Measurements from ENCODE around the gene TTLL13. TPM values are rescaled to one million over a fixed set of nuclear protein-coding genes. Genes with fewer than 3 reads are reported as not detected.
"Not testable (repeated sequence)": the region's sequence is repeated elsewhere in the genome, so short reads cannot be mapped to it uniquely, and the experiment has no call there.

TTLL13 gene
- total RNA-seq, 2 experiments from 2014 or later, result 0.39 to 0.46 TPM

DNA sequence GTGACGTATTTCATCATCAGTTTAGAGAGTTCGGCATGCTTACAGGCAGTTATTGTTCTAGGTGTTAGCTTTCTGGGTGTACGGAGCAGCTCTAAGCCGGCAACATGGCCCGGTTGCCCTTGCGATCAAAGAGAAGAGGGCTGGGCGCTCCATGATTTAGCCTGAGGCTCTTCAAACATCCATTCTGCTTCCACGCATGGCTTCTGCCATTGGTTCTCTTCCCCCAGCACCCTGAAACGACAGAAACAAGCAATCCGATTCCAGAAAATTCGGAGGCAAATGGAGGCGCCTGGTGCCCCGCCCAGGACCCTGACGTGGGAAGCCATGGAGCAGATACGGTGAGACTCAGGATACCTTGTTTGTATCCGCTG, 16.7 kb downstream of the TTLL13 start:
- intact Hi-C loops (cut with DNase I, micrococcal nuclease), result loop anchor here (1.0 to 5.0 kb wide), 2 partner anchors 666 to 691 kb away; partner anchors contain the start of genes HDDC3 (in 1 of the 2) and TICRR (in 1 of the 2)
- peak; percentile 70 for DNase-seq
- Mint-ChIP-seq H3K9me3 (ENCODE audit: low read depth) (no peaks in the 10 kb centered on the region), H3K4me1 (peaks cover 42% of the 10 kb centered on the region), H3K27me3 (no peaks in the 10 kb centered on the region), H3K4me3 (peak overlapping the region; percentile 98), H3K27ac (peak overlapping the region; percentile 99), H3K36me3 (ENCODE audit: low read depth) (peaks cover 32% of the 10 kb centered on the region)
- ChIA-PET POLR2A (interaction anchor here (1.5 kb wide), 1 partner anchor 17 kb away, joined by 5 read pairs; the partner anchor contains the start of gene TTLL13), CTCF (interaction anchor here (0.7 to 0.9 kb wide), 3 partner anchors 17 to 637 kb away, joined by 3 to 4 read pairs (median 3); partner anchors contain the start of genes CIB1, GDPGP1, MAN2A2 and TTLL13)
- ATAC-seq, result peak; percentile 28

DNA sequence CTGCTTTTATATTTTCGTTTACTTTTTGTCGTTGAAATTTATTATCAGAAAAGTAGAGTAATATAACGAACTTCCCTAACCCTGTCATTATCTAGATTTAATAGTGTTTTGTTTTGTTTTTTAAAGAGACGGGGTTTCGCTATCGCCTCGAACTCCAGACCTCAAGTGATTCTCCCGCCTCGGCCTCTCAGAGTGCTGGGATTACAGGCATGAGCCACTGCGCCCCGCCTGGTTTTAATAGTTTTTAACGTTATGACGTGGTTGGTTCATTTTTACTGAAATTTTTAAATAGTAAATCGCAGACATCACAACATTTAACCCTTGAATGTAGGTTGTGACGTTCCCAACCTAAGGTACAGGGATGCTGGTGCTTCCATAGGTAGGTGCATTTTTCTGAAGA, 17.1 kb downstream of the TTLL13 start:
- H3K36me3 Mint-ChIP-seq (ENCODE audit: low read depth), result peaks cover 35% of the 10 kb centered on the region
- H3K27me3 Mint-ChIP-seq, result no peaks in the 10 kb centered on the region
- ATAC-seq (no peak), DNase-seq (peak; percentile 53)
- intact Hi-C loops (cut with DNase I, micrococcal nuclease), result loop anchor here (1.0 to 5.0 kb wide), 2 partner anchors 666 to 691 kb away; partner anchors contain the start of genes HDDC3 (in 1 of the 2) and TICRR (in 1 of the 2)
- POLR2A ChIA-PET, result interaction anchor here (1.5 kb wide), 1 partner anchor 17 kb away, joined by 5 read pairs; the partner anchor contains the start of gene TTLL13
- peaks cover 46% of the 10 kb centered on the region for H3K4me1 Mint-ChIP-seq
- CTCF ChIA-PET, result no interaction called here
- peak overlapping the region; percentile 99 for H3K27ac Mint-ChIP-seq
- H3K9me3 Mint-ChIP-seq (ENCODE audit: low read depth), result no peaks in the 10 kb centered on the region
- H3K4me3 Mint-ChIP-seq, result peak overlapping the region; percentile 98

GRCh38 chr15:90268415-90268814, 19.1 kb downstream of the TTLL13 start:
- ATAC-seq (no peak), DNase-seq (no peak)
- POLR2A ChIA-PET, result interaction anchor here (0.7 kb wide), 1 partner anchor 9 kb away, joined by 3 read pairs; no protein-coding TSS in a partner anchor
- peaks cover 44% of the 10 kb centered on the region for H3K36me3 Mint-ChIP-seq (ENCODE audit: low read depth)
- H3K9me3 Mint-ChIP-seq (ENCODE audit: low read depth), result no peaks in the 10 kb centered on the region
- H3K27me3 Mint-ChIP-seq, result no peaks in the 10 kb centered on the region
- H3K4me1 Mint-ChIP-seq, result peaks cover 55% of the 10 kb centered on the region
- peak overlapping the region; percentile 72 for H3K27ac Mint-ChIP-seq
- H3K4me3 Mint-ChIP-seq, result peak overlapping the region; percentile 98
- CTCF ChIA-PET, result interaction anchor here (0.6 to 0.7 kb wide), 4 partner anchors 19 to 52 kb away, joined by 3 to 5 read pairs (median 4); partner anchors contain the start of genes CIB1, GDPGP1 and TTLL13
- intact Hi-C loops (cut with DNase I, micrococcal nuclease), result loop anchor here in 1 of 2 experiments (5.0 kb wide), 1 partner anchor 664 kb away; the partner anchor contains the start of gene HDDC3

GRCh38 chr15:90270502-90271150, 21.3 kb downstream of the TTLL13 start:
- CTCF ChIA-PET, result interaction anchor here (0.6 to 1.3 kb wide), 6 partner anchors 9 to 450 kb away, joined by 3 to 8 read pairs (median 4); no protein-coding TSS in a partner anchor
- H3K27me3 Mint-ChIP-seq, result no peaks in the 10 kb centered on the region

GRCh38 chr15:90271459-90272166, 22.3 kb downstream of the TTLL13 start:
- POLR2A ChIA-PET, result interaction anchor here (1.3 kb wide), 1 partner anchor 22 kb away, joined by 4 read pairs; the partner anchor contains the start of gene TTLL13
- peaks cover 45% of the 10 kb centered on the region for H3K4me1 Mint-ChIP-seq
- ATAC-seq, result no peak
- H3K9me3 Mint-ChIP-seq (ENCODE audit: low read depth), result no peaks in the 10 kb centered on the region
- intact Hi-C loops (cut with DNase I, micrococcal nuclease), result no loop called here
- DNase-seq, result no peak
- peak overlapping the region; percentile 86 for H3K27ac Mint-ChIP-seq
- CTCF ChIA-PET, result interaction anchor here (1.2 kb wide), 1 partner anchor 18 kb away, joined by 4 read pairs; no protein-coding TSS in a partner anchor
- H3K27me3 Mint-ChIP-seq, result no peaks in the 10 kb centered on the region
- no peak overlapping the region for H3K4me3 Mint-ChIP-seq
- H3K36me3 Mint-ChIP-seq (ENCODE audit: low read depth), result peaks cover 50% of the 10 kb centered on the region

More at GRCh38 chr15:90270502-90271150, 21.3 kb downstream of the TTLL13 start:
- Mint-ChIP-seq H3K4me3 (no peak overlapping the region), H3K4me1 (peaks cover 45% of the 10 kb centered on the region), H3K9me3 (ENCODE audit: low read depth) (no peaks in the 10 kb centered on the region), H3K27ac (peak overlapping the region; percentile 51), H3K36me3 (ENCODE audit: low read depth) (peaks cover 50% of the 10 kb centered on the region)
- intact Hi-C loops (cut with DNase I, micrococcal nuclease), result no loop called here
- ATAC-seq (no peak), DNase-seq (no peak)
- POLR2A ChIA-PET, result interaction anchor here (1.3 kb wide), 1 partner anchor 21 kb away, joined by 4 read pairs; the partner anchor contains the start of gene TTLL13

DNA sequence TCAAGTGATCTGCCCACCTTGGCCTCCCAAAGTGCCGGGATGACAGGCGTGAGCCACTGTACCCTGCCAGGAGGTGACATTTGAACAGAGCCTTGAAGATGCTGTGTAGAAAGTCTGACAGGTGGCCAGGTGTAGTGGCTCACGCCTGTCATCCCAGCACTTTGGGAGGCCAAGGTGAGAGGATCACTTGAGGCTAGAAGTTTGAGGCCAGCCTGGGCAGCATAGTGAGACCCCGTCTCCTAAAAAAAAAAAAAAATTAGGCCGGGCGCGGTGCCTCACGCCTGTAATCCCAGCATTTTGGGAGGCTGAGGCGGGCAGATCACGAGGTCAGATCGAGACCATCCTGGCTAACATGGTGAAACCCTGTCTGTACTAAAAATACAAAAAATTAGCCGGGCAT, 29.1 kb downstream of the TTLL13 start:
- ATAC-seq; CTCF ChIA-PET; H3K27me3 Mint-ChIP-seq; H3K4me3 Mint-ChIP-seq; H3K9me3 Mint-ChIP-seq (ENCODE audit: low read depth); H3K27ac Mint-ChIP-seq; intact Hi-C loops (cut with DNase I, micrococcal nuclease); DNase-seq; H3K36me3 Mint-ChIP-seq (ENCODE audit: low read depth); H3K4me1 Mint-ChIP-seq: not testable (repeated sequence)
- POLR2A ChIA-PET, result interaction anchor here (1.1 kb wide), 1 partner anchor 10 kb away, joined by 3 read pairs; no protein-coding TSS in a partner anchor

- intact Hi-C loops (cut with DNase I, micrococcal nuclease); H3K27me3 Mint-ChIP-seq; H3K9me3 Mint-ChIP-seq (ENCODE audit: low read depth); H3K27ac Mint-ChIP-seq; H3K4me1 Mint-ChIP-seq; ATAC-seq; H3K36me3 Mint-ChIP-seq (ENCODE audit: low read depth); H3K4me3 Mint-ChIP-seq; DNase-seq: not testable (repeated sequence)
- ChIA-PET CTCF (interaction anchor here (1.4 kb wide), 1 partner anchor 159 kb away, joined by 3 read pairs; no protein-coding TSS in a partner anchor), POLR2A (interaction anchor here (0.5 to 0.7 kb wide), 2 partner anchors 292 to 412 kb away, joined by 4 to 7 read pairs; no protein-coding TSS in a partner anchor)
Measured at GRCh38 chr15:90280743-90281142, 31.4 kb downstream of the TTLL13 start.

DNA sequence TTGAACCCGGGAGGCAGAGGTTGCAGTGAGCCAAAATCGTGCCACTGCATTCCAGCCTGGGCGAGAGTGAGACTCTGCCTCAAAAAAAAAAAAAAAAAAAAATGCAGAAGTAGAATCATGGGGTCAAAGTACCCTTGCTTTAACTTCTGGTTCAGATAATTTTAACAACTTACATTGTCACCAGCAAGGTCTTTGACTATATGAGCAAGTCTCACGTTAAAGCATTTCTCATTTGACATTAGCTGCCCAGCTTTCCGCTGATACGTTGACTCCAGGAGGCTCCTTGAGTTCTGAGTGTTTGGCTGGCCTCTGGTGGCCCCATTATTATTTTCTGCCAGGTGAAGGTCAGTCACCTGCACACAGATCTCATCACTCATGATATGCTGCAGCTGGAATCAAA, 32.3 kb downstream of the TTLL13 start:
- H3K27ac Mint-ChIP-seq; ATAC-seq; H3K9me3 Mint-ChIP-seq (ENCODE audit: low read depth); H3K36me3 Mint-ChIP-seq (ENCODE audit: low read depth); H3K27me3 Mint-ChIP-seq; intact Hi-C loops (cut with DNase I, micrococcal nuclease); H3K4me1 Mint-ChIP-seq; H3K4me3 Mint-ChIP-seq; DNase-seq; POLR2A ChIA-PET: not testable (repeated sequence)
- CTCF ChIA-PET, result interaction anchor here (1.0 to 1.6 kb wide), 4 partner anchors 9 to 200 kb away, joined by 3 to 6 read pairs (median 5); no protein-coding TSS in a partner anchor

DNA sequence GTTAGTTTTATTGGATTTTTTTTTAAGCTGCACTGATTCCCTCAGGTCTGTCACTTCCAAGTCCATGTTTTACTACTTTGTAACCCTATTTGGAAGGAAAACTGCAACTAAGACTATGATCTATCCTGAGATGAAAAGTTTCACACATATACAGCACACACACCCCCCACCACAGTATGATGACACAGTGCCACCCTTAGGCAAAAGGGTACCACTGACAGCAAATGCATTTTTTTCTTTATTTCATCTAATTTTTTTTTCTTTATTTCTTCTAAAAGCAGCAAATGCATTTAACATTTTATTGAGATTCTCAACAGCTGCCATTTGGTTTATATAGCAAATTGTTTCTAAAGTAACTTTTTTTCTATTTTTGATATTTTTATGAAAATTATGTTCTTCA, 37.3 kb downstream of the TTLL13 start:
- POLR2A ChIA-PET, result interaction anchor here (0.7 kb wide), 1 partner anchor 211 kb away, joined by 3 read pairs; no protein-coding TSS in a partner anchor
- CTCF ChIA-PET, result interaction anchor here (0.6 to 1.2 kb wide), 7 partner anchors 10 to 144 kb away, joined by 3 to 4 read pairs (median 3); partner anchors contain the start of gene SEMA4B
- H3K4me1 Mint-ChIP-seq, result no peaks in the 10 kb centered on the region
- no peaks in the 10 kb centered on the region for H3K9me3 Mint-ChIP-seq (ENCODE audit: low read depth)
- H3K27ac Mint-ChIP-seq, result no peak overlapping the region
- no peak overlapping the region for H3K4me3 Mint-ChIP-seq
- no peaks in the 10 kb centered on the region for H3K36me3 Mint-ChIP-seq (ENCODE audit: low read depth)
- DNase-seq (peak; percentile 61), ATAC-seq (peak; percentile 83)
- intact Hi-C loops (cut with DNase I, micrococcal nuclease), result loop anchor here (1.0 to 5.0 kb wide), 3 partner anchors 67 to 144 kb away; no protein-coding TSS in a partner anchor
- no peaks in the 10 kb centered on the region for H3K27me3 Mint-ChIP-seq

- H3K27ac Mint-ChIP-seq, result no peak overlapping the region
- DNase-seq, result no peak
- no peaks in the 10 kb centered on the region for H3K9me3 Mint-ChIP-seq (ENCODE audit: low read depth)
- intact Hi-C loops (cut with DNase I, micrococcal nuclease), result loop anchor here in 1 of 2 experiments (5.0 kb wide), 1 partner anchor 145 kb away; no protein-coding TSS in a partner anchor
- CTCF ChIA-PET, result interaction anchor here (0.7 to 1.3 kb wide), 7 partner anchors 9 to 144 kb away, joined by 3 to 4 read pairs (median 3); partner anchors contain the start of gene SEMA4B
- POLR2A ChIA-PET, result no interaction called here
- no peaks in the 10 kb centered on the region for H3K4me1 Mint-ChIP-seq
- no peaks in the 10 kb centered on the region for H3K27me3 Mint-ChIP-seq
- no peak for ATAC-seq
- H3K36me3 Mint-ChIP-seq (ENCODE audit: low read depth), result no peaks in the 10 kb centered on the region
- H3K4me3 Mint-ChIP-seq, result no peak overlapping the region
Measured at GRCh38 chr15:90287101-90287500, 37.7 kb downstream of the TTLL13 start.

Data from activated CD4-positive, alpha-beta T cell treated with anti-CD3 and anti-CD28 coated beads for 36 hours (primary cell).